Stromal cell of bone marrow (primary cell): ENCODE results near the gene MEF2C.
A peak's percentile ranks its signal among the peaks of the same experiment; 100 is the strongest.
"Not testable (repeated sequence)": the region's sequence is repeated elsewhere in the genome, so short reads cannot be mapped to it uniquely, and the experiment has no call there.

Experiments used
- DNase-seq: peaks from one replicate; pipeline ENCODE4 v3.0.0-alpha.2; 2012; ENCODE audit warnings: low read depth

MEF2C gene

GRCh38 chr5:88861231-88861630, 21.8 kb downstream of the MEF2C start:
- no peak for DNase-seq

GRCh38 chr5:88860501-88860900, 22.5 kb downstream of the MEF2C start:
- peak; percentile 36 for DNase-seq

- no peak for DNase-seq
Measured at GRCh38 chr5:88858392-88858791, 24.6 kb downstream of the MEF2C start.

- DNase-seq, result not testable (repeated sequence)
Measured at GRCh38 chr5:88856381-88856780, 26.6 kb downstream of the MEF2C start.

GRCh38 chr5:88854769-88855168, 28.2 kb downstream of the MEF2C start:
- no peak for DNase-seq

GRCh38 chr5:88847420-88847819, 35.6 kb downstream of the MEF2C start:
- DNase-seq, result no peak

GRCh38 chr5:88846434-88846833, 36.5 kb downstream of the MEF2C start:
- no peak for DNase-seq

- no peak for DNase-seq
Measured at GRCh38 chr5:88845081-88845697, 37.8 kb downstream of the MEF2C start.

- DNase-seq, result no peak
Measured at GRCh38 chr5:88842784-88843183, 40.2 kb downstream of the MEF2C start.

- DNase-seq, result no peak
Measured at GRCh38 chr5:88841212-88841611, 41.8 kb downstream of the MEF2C start.

- DNase-seq, result no peak
Measured at GRCh38 chr5:88840495-88840894, 42.5 kb downstream of the MEF2C start.

GRCh38 chr5:88839238-88839637, 43.7 kb downstream of the MEF2C start:
- no peak for DNase-seq

GRCh38 chr5:88838500-88838899, 44.5 kb downstream of the MEF2C start:
- no peak for DNase-seq

- no peak for DNase-seq
Measured at GRCh38 chr5:88837817-88838216, 45.2 kb downstream of the MEF2C start.

GRCh38 chr5:88837222-88837621, 45.8 kb downstream of the MEF2C start:
- DNase-seq, result no peak

- no peak for DNase-seq
Measured at GRCh38 chr5:88836195-88836838, 46.7 kb downstream of the MEF2C start.

GRCh38 chr5:88834499-88834898, 48.5 kb downstream of the MEF2C start:
- no peak for DNase-seq

GRCh38 chr5:88834131-88834462, 48.9 kb downstream of the MEF2C start:
- no peak for DNase-seq

GRCh38 chr5:88833371-88834130, 49.4 kb downstream of the MEF2C start:
- peak; percentile 62 for DNase-seq

- DNase-seq, result no peak
Measured at GRCh38 chr5:88831816-88832215, 51.2 kb downstream of the MEF2C start.

GRCh38 chr5:88830567-88830966, 52.4 kb downstream of the MEF2C start:
- no peak for DNase-seq

- DNase-seq, result no peak
Measured at GRCh38 chr5:88829775-88830174, 53.2 kb downstream of the MEF2C start.

GRCh38 chr5:88829054-88829453, 53.9 kb downstream of the MEF2C start:
- no peak for DNase-seq
